H1 (cell line): ENCODE measurements around the gene PTPRD. TPM values are rescaled to one million over a fixed set of nuclear protein-coding genes. Genes with fewer than 3 reads are reported as not detected.

Experiments used
- EZH2 ChIP-seq: fragments of 200-600 bp; sonication (generic); IDR thresholded peaks from 2 replicates; pipeline ENCODE4 v1.7.1; 2012; ENCODE audit warnings: low read depth, mild to moderate bottlenecking, moderate library complexity, low read length, inconsistent platforms; ENCODE audit not compliant: severe bottlenecking
- FOSL1 ChIP-seq: IDR thresholded peaks from 2 replicates; pipeline ENCODE4 v1.6.1; 2011; ENCODE audit warnings: mild to moderate bottlenecking, low read depth, low read length, moderate library complexity; ENCODE audit not compliant: insufficient read depth
- GABPA ChIP-seq: IDR thresholded peaks from 2 replicates; pipeline ENCODE4 v1.6.1; 2011; ENCODE audit warnings: mild to moderate bottlenecking, low read length, moderate library complexity, borderline replicate concordance; ENCODE audit not compliant: insufficient read depth
- RNF2 ChIP-seq: fragments of 200-900, 300-1000 bp; sonication (generic); IDR thresholded peaks from 2 replicates; pipeline ENCODE4 v1.7.1; 2016; ENCODE audit warnings: borderline replicate concordance, low read depth, mild to moderate bottlenecking, antibody characterized with exemption, low read length; ENCODE audit not compliant: poor library complexity, severe bottlenecking; ENCODE audit errors: missing control alignments
- SIRT6 ChIP-seq: IDR thresholded peaks from one replicate; pipeline ENCODE4 v1.7.1; 2012; ENCODE audit warnings: low read length, inconsistent platforms
- polyA plus RNA-seq, 7 experiments: library from polyadenylated mRNA; depleted of rRNA in 3 of 7; stranded (reverse) in 5 of 7; unstranded in 2 of 7; fragments of >200 nt in 5 of 7; fragments of 200-250 nt in 2 of 7; gene quantifications; 1 replicate in 5 of 7; 2 replicates in 1 of 7; 4 replicates in 1 of 7; pipeline versions ENCODE4 v1.2.1 to v1.2.3, GENCODE V29; 2011 to 2013; ENCODE audit warnings: missing spikeins in 2 of 7, mixed read lengths in 2 of 7
- total RNA-seq: library from RNA; stranded (reverse); fragmentation: NEBNext Ultra II Directional; extraction: Animal tissue kit (Norgen Biotek cat#: 25700); gene quantifications from 2 replicates; pipeline ENCODE4 v1.2.1, GENCODE V29; 2021

PTPRD gene
- total and polyA plus RNA-seq, 2 of the 8 experiments (the other 6 are each of a cell fraction or from before 2014, with no cell fraction given), result 17.2 to 77.0 TPM

DNA sequence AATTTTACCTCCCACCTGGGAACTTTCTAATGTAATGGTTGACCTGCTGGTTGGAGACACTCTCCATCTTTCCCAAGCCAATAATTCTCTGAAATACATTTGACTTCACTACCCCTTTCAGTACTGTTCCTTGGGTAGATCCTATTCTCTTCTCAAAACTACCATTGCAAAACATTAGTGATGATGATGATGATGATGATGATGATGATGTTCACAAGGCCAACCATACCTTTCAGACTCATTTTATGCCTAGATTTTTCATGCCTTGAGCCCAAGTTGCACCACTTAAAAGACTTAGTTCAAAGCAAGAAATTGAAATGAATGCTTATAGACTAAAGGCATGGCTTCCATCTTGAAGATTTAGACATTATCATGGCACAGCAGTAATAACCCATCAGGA, 1672.2 kb downstream of the PTPRD start (continued):
- no peak for TF ChIP-seq EZH2
- TF ChIP-seq RNF2, result no peak
- TF ChIP-seq GABPA, result no peak
- no peak for TF ChIP-seq SIRT6
- TF ChIP-seq FOSL1, result no peak
